ENCODE results near the gene FDPS.
"Not testable (repeated sequence)": the region's sequence is repeated elsewhere in the genome, so short reads cannot be mapped to it uniquely, and the experiment has no call there.

FDPS gene

GRCh38 chr1:155286544-155286943, 22.1 kb upstream of the FDPS start:
- DNase-seq, result no peak

- no peak for DNase-seq
Observed at GRCh38 chr1:155287987-155288543, 20.6 kb upstream of the FDPS start.

- not testable (repeated sequence) for DNase-seq
Observed at GRCh38 chr1:155291006-155291405, 17.7 kb upstream of the FDPS start.

GRCh38 chr1:155293086-155293749, 15.4 kb upstream of the FDPS start:
- no peak for DNase-seq

GRCh38 chr1:155294520-155295182, 14.0 kb upstream of the FDPS start:
- DNase-seq, result no peak

- DNase-seq, result no peak
Observed at GRCh38 chr1:155295183-155295941, 13.3 kb upstream of the FDPS start.

DNA sequence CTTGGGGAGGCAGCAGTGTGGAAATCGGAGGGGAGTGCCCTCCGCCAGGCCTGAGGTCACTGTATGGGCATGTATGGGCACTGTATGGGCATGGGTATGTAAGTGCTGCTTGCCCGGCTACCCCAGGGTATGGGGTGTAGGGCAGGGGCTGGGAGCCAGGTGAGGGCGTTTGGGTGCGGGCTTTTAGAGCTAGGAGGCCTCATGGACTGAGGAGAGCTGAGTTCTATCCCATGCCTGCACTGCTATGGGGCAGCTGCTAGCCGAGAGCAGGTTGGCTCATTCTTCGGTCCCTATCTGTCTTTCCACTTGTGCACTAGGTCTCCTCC, 12.8 kb upstream of the FDPS start:
- DNase-seq, result no peak

DNA sequence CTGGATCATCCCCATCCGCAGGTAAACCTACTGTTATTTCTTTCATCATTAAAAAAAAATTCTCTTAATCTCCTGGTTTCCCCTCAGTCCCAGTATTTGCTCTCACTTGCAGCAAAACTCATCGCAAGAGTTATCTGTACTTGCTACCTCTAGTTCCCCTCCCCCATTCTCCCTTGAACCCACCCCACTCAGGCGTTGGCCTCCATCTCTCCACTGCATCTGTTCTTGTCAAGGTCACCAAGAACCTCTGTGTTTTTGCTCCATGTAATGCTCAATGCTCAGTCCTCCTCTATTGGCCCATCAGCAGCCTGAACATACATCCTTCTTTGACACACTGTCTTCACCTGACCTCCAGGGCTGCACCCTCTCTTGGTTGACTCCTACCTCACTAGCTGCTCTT, 12.0 kb upstream of the FDPS start:
- DNase-seq, result no peak

DNA sequence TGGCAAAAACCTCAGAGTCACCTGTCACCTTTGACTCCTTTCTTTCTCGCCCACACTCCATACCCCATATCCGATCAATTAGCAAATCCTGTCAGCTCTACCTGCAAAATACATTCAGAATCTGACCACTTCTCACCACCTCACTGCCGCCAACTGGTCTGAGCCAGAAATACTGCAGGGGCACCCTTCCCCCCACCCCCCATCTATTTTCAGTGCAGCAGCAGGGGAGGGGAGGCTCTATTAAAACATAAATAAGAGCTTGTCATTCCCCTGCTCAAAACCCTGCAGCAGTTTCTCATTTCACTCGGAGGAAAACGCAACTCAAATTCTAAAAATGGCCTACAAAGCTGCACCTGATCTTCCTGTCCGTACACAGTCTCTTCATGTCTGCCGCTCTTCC, 11.3 kb upstream of the FDPS start:
- no peak for DNase-seq

DNA sequence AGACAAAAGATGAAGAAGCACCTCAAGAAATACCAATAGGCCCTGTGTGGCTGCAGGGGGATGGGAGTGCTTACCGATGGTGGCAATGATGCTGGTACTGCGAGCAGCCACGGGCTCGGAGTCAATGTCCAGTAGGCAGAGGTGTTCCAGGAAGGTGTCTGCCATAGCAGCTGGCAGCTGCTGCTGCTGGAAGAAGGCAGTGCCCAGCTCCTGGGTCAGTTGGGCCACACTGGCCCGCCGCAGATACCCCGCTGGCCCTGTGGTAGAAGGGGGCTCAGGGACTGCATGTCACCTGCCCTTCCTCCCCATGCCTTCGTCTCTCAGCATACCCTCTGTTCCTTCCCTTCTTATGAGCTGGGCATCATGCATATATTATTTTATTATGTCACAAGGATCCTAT, 8.6 kb upstream of the FDPS start:
- DNase-seq, result no peak

GRCh38 chr1:155300553-155301329, 7.9 kb upstream of the FDPS start:
- no peak for DNase-seq

DNA sequence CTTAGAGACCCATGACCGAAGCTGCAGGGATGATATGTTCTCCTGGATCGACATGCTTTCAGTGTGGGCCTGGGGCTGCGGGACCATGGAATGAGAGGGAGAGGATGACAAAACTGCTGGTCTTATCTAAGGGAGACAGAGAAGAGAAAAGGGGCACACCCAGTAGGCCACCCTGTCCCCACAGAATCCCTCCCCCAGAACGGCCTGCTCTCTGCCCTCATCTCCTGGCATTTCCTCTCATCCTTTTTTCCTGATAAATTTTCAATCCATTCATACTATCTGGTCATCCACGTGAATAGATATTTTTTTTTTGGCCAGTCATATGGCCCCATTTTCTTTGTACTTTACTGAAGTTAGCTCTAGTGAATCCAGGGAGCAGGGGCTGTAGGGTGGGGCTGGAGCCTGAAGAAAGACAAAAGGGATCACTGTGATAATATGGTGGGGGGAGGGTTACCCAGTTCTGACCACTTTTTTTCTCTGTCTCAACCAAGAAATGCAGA, 7.3 kb upstream of the FDPS start, which contains the start of gene PKLR:
TSS of gene PKLR (minus strand) at position 97 of the 500 bp plus-strand sequence. CDS start at position 54, 43 bp downstream.
- no peak for DNase-seq

DNA sequence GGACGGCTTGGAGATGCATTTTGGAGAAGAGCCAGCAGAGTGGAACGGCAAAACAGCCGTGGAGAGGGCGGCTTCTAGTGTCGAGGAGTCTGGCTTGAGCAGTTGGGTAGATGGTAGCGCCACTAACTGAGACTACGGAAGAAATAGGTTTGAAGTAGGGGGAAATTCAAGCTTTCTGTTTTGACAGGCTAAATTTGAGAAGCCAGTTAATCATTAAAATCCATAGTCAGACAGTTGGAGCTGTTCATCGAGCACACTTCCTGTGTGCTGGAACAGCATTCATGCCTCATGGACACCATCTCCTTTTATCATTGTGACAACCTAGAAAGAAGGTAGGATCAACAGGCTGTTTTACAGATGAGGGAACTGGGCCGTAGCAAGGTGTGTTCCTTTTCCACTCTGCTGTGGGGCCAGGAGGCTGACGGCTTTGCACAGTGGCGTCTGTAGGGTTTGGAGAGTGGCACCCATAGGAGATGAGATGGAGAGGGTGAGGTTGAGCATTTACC, 4.1 kb upstream of the FDPS start:
- DNase-seq, result no peak

DNA sequence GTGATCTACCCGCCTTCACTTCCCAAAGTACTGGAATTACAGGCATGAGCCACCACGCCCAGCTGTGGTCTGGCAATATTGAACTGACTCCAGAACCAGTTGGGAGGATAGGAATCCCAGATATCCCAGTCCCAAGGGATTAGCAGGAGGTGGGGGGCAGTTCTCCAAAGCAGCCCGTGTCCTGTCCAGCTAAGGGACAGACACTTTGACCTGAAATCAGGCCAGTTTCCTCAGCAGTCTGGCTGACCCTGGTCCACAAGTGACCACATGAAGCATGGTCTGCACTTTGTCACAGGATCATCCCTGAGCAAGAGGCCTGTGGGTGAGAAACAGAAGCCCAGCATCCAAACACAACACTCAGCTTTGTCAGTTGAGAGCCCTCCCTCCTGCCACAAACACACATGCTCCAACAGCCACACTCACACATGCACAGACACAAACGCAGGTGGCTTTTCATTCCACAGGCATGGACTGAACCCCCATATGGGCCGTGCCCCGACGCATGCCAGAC, 2.7 kb upstream of the FDPS start:
- no peak for DNase-seq

DNA sequence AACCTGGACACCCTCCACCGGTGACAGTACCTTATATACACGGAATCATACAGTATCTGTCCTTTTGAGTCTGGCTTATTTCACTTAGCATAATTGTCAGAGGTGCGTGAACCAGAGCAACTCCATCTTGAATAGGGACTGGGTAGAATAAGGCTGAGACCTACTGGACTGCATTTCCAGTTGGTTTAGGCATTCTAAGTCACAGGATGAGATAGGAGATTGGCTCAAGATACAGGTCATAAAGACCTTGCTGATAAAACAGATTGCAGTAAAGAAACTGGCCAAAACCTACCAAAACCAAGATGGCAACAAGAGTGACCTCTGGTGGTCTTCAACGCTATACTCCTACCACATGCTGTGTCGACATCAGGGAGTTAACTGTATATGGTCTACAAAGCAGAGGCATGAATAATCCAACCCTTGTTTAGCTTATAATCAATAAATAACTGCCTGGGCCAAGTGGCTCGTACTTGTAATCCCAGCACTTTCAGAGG, 1.4 kb upstream of the FDPS start:
- peak in 1 of 2 experiments; percentile 17 for DNase-seq

DNA sequence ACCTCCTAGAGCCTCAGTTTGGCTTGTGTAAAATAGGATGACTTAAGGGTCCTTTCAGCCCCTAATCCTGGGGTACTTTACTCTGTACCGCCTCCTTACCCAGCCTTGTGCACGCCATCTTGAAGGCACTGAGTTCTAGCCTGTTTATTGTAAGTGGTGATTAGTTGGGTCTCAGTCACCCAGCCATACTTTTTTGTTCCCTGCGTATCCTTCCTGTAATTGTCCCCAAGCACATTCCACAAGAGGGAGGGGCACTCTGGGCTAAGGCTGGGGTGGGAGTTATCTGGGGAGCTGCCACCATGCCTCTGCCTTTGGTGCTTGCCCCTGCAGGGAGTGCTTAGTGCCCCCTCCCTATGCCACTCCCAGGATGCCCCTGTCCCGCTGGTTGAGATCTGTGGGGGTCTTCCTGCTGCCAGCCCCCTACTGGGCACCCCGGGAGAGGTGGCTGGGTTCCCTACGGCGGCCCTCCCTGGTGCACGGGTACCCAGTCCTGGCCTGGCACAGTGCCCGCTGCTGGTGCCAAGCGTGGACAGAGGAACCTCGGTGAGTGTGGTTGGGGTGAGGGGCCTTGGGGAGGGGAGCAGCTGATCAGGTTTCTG, 856 bp downstream of the FDPS start:
- DNase-seq, result no peak

- no peak for DNase-seq
Observed at GRCh38 chr1:155313261-155313660, 4.6 kb downstream of the FDPS start.

- DNase-seq, result no peak
Observed at GRCh38 chr1:155316922-155317321, 8.3 kb downstream of the FDPS start.

DNA sequence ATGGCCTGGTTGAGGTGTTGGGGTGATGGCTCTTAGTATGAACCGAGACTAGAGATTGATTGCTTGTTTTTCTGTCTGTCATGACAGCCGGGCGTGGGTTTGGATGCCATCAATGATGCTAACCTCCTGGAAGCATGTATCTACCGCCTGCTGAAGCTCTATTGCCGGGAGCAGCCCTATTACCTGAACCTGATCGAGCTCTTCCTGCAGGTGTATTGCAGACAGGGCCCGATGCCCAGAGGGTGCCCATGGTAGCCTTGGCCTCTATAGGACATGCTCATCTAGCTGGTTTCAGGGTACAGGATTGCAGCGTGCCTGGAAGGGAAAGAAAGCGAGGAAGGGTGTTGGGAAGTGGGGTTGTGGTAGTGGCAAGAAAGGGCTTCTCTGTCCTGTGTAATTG, 9.4 kb downstream of the FDPS start:
- DNase-seq, result no peak

DNA sequence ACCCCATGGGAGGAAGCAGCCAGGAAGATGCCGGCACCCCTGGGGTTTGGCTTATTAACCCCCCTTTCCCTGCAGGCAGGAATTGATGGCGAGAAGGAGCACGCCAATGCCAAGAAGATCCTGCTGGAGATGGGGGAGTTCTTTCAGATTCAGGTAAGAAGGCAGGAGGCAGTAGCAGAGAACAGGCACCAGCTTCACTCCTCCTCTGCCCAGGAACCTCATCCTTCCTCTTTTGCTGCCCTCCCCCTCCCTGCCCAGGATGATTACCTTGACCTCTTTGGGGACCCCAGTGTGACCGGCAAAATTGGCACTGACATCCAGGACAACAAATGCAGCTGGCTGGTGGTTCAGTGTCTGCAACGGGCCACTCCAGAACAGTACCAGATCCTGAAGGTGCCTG, 10.9 kb downstream of the FDPS start:
- DNase-seq, result no peak

- DNase-seq, result no peak
Observed at GRCh38 chr1:155320252-155320651, 11.6 kb downstream of the FDPS start.
